Mesendoderm (in vitro differentiated cells): ENCODE data around the gene DOCK2.
A peak's percentile ranks its signal among the peaks of the same experiment; 100 is the strongest.

Source experiments
- DNase-seq: peaks from one replicate; pipeline ENCODE4 v3.0.0; 2013
- H2AK5ac ChIP-seq: 2 replicates; pipeline ENCODE4 v1.6.1; 2013; ENCODE audit warnings: low read length, inconsistent platforms
- H2BK120ac ChIP-seq: 2 replicates; pipeline ENCODE4 v1.6.1; 2013; ENCODE audit warnings: low read depth, mild to moderate bottlenecking, low read length, moderate library complexity, mixed read lengths
- H2BK15ac ChIP-seq: replicated peaks from 2 replicates; pipeline ENCODE4 v1.6.1; 2013; ENCODE audit warnings: low read depth, mild to moderate bottlenecking, moderate library complexity
- H2BK5ac ChIP-seq: 2 replicates; pipeline ENCODE4 v1.6.1; 2013; ENCODE audit warnings: low read length, inconsistent platforms
- H3K18ac ChIP-seq: 2 replicates; pipeline ENCODE4 v1.6.1; 2013; ENCODE audit warnings: mild to moderate bottlenecking, low read length, mixed read lengths
- H3K23ac ChIP-seq: one replicate; pipeline ENCODE4 v1.6.1; 2013; ENCODE audit warnings: low read length
- H3K27ac ChIP-seq: 2 replicates; pipeline ENCODE4 v1.5.1; 2013; ENCODE audit warnings: low read depth, mild to moderate bottlenecking, inconsistent platforms, low read length, moderate library complexity
- H3K27me3 ChIP-seq: 2 replicates; pipeline ENCODE4 v1.6.1; 2013; ENCODE audit warnings: low read length, control low read depth, mild to moderate bottlenecking, inconsistent platforms; ENCODE audit not compliant: insufficient read depth, poor library complexity
- H3K36me3 ChIP-seq: 2 replicates; pipeline ENCODE4 v1.6.1; 2013; ENCODE audit warnings: low read length, inconsistent platforms; ENCODE audit not compliant: control insufficient read depth, insufficient read depth
- H3K4ac ChIP-seq: one replicate; pipeline ENCODE4 v1.6.1; 2013; ENCODE audit warnings: low read depth, mild to moderate bottlenecking, low read length, moderate library complexity
- H3K4me1 ChIP-seq: 2 replicates; pipeline ENCODE4 v1.6.1; 2013; ENCODE audit warnings: low read depth, low read length, inconsistent platforms; ENCODE audit not compliant: control insufficient read depth
- H3K4me2 ChIP-seq: 2 replicates; pipeline ENCODE4 v1.6.1; 2013; ENCODE audit warnings: low read length
- H3K4me3 ChIP-seq: 2 replicates; pipeline ENCODE4 v1.5.1; 2013; ENCODE audit warnings: mild to moderate bottlenecking, low read length
- H3K56ac ChIP-seq: one replicate; pipeline ENCODE4 v1.6.1; 2013; ENCODE audit warnings: low read length
- H3K79me1 ChIP-seq: 2 replicates; pipeline ENCODE4 v1.6.1; 2013; ENCODE audit warnings: low read length, inconsistent platforms
- H3K79me2 ChIP-seq: 2 replicates; pipeline ENCODE4 v1.6.1; 2013; ENCODE audit warnings: mild to moderate bottlenecking, low read length; ENCODE audit not compliant: control insufficient read depth, insufficient read depth
- H3K9ac ChIP-seq: 2 replicates; pipeline ENCODE4 v1.6.1; 2013; ENCODE audit warnings: low read length, inconsistent platforms
- H4K5ac ChIP-seq: one replicate; pipeline ENCODE4 v1.6.1; 2013; ENCODE audit warnings: low read length
- H4K8ac ChIP-seq: one replicate; pipeline ENCODE4 v1.6.1; 2013; ENCODE audit warnings: low read depth, mild to moderate bottlenecking, control low read depth, low read length, moderate library complexity
- WGBS: extraction: QIAGEN DNeasy Blood & Tissue Kit; methylation state at CpG from one replicate; pipeline ENCODE4 v1.1.7; 2013; ENCODE audit warnings: low lambda C conversion rate, missing lambda C conversion rate; ENCODE audit not compliant: insufficient coverage; ENCODE audit errors: extremely low coverage; 5-methylcytosine and 5-hydroxymethylcytosine counted together

Gene DOCK2

DNA sequence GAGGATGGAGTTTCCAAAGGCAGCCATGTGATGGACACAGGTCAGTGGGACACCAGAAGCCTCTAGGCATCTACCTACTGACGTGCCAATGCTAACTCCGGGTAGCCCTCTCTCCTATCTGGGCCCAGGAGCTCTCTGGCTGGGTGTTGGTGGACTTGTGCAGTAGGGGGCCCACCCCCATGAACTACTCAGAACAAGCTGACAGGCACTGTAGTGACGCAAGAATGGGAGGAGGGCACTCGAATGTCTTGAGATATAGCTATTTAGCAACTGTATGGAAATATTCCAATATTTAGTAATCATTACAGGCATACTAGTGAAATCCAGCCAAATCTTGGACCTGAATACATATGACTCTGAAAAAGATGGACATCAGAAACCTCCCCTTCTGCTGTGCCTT, 5.7 kb upstream of the DOCK2 start:
- Histone ChIP-seq H3K56ac (no peak overlapping the region), H3K79me1 (no peaks in the 10 kb centered on the region), H3K27me3 (no peaks in the 10 kb centered on the region), H3K23ac (no peak overlapping the region), H3K79me2 (no peaks in the 10 kb centered on the region), H4K8ac (no peak overlapping the region), H2BK5ac (no peak overlapping the region), H4K5ac (no peak overlapping the region), H2BK120ac (no peak overlapping the region), H3K4me1 (no peaks in the 10 kb centered on the region), H3K4me3 (no peak overlapping the region), H2AK5ac (no peak overlapping the region), H3K27ac (no peak overlapping the region), H3K18ac (no peak overlapping the region), H2BK15ac (no peak overlapping the region), H3K36me3 (no peaks in the 10 kb centered on the region), H3K4ac (no peak overlapping the region), H3K4me2 (no peak overlapping the region), H3K9ac (no peak overlapping the region)
- no CpG with 5 or more reads among the region's 4 CpGs for WGBS
- DNase-seq = no peak

DNA sequence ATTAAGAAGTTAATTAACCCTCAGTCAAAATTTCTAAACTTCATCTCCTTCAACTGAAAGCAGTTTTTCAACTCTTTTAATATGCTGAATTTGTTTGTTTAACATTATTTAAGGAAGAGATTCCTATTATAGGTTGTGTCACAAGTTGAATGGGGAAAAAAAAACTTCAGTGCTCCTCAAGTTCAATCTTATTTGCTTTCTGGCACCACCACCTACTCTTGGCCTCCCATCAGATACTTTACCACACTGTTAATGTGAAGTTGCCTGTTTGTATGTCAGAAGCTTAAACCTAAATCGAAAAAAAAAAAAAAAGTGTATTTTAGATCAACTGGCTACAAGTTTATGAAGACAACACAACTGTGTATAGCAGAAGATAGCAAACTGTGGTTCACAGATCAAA, 4.1 kb upstream of the DOCK2 start:
- no peaks in the 10 kb centered on the region for H3K79me1 ChIP-seq
- H4K8ac ChIP-seq = no peak overlapping the region
- no peak overlapping the region for H3K23ac ChIP-seq
- H4K5ac ChIP-seq = no peak overlapping the region
- no peak overlapping the region for H3K4ac ChIP-seq
- no peak overlapping the region for H3K4me3 ChIP-seq
- no peak overlapping the region for H3K4me2 ChIP-seq
- no peaks in the 10 kb centered on the region for H3K36me3 ChIP-seq
- H2BK120ac ChIP-seq = no peak overlapping the region
- WGBS = no CpG with 5 or more reads among the region's 1 CpG
- no peak overlapping the region for H3K27ac ChIP-seq
- H2AK5ac ChIP-seq = no peak overlapping the region
- no peaks in the 10 kb centered on the region for H3K27me3 ChIP-seq
- no peak overlapping the region for H3K56ac ChIP-seq
- no peak for DNase-seq
- no peak overlapping the region for H2BK5ac ChIP-seq
- no peaks in the 10 kb centered on the region for H3K4me1 ChIP-seq
- H3K79me2 ChIP-seq = no peaks in the 10 kb centered on the region
- no peak overlapping the region for H3K18ac ChIP-seq
- H2BK15ac ChIP-seq = no peak overlapping the region
- no peak overlapping the region for H3K9ac ChIP-seq

DNA sequence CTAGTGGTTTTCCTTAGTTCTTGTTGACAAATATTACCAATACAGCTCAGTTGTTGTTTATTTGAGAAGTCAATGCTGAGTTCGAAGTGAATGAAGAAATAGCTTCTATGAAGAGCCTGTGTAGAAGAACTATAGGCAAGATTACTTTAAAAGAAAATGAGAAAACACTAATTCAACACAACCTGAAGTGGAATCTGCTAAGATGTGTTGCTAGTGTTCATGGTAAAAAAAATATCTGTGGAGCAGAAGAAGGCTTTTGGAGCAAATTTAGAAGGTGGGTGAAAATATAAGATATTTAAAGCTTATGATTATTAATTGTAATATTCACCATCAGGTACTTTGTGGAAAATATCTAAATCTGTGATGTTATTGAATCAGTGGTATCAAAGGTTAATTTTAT, 2.5 kb upstream of the DOCK2 start:
- H2BK5ac ChIP-seq = no peak overlapping the region
- no peak overlapping the region for H2BK120ac ChIP-seq
- no peaks in the 10 kb centered on the region for H3K79me1 ChIP-seq
- H3K9ac ChIP-seq = no peak overlapping the region
- no peak overlapping the region for H4K8ac ChIP-seq
- no peaks in the 10 kb centered on the region for H3K36me3 ChIP-seq
- no peaks in the 10 kb centered on the region for H3K79me2 ChIP-seq
- H3K4me3 ChIP-seq = no peak overlapping the region
- no peak overlapping the region for H3K27ac ChIP-seq
- no peak overlapping the region for H3K18ac ChIP-seq
- no peaks in the 10 kb centered on the region for H3K4me1 ChIP-seq
- no peak overlapping the region for H2BK15ac ChIP-seq
- no peak overlapping the region for H3K4ac ChIP-seq
- H3K23ac ChIP-seq = no peak overlapping the region
- H3K27me3 ChIP-seq = no peaks in the 10 kb centered on the region
- H3K56ac ChIP-seq = no peak overlapping the region
- H4K5ac ChIP-seq = no peak overlapping the region
- no peak for DNase-seq
- H3K4me2 ChIP-seq = no peak overlapping the region
- WGBS = no CpG with 5 or more reads among the region's 1 CpG
- H2AK5ac ChIP-seq = no peak overlapping the region

DNA sequence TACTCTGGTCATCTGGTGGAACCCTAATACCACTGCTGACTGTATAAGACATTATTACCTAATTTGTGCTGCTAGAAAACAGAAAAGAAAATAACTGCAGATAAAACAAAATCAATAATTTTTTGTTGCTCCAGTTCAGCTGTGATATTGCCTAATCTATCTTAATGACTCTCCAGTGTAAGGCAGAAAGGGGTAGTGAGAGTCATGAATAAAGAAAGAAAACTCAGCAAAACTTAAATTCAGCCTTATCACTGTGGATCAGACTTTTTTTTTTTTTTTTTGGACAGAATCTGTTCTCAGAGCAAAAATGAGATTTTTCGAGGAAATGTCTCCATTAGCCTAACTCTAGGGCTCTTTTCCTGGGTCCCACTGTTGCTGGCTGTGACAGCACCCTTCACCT, 1.1 kb upstream of the DOCK2 start:
- no peak overlapping the region for H3K23ac ChIP-seq
- H3K27me3 ChIP-seq = no peaks in the 10 kb centered on the region
- H3K4me2 ChIP-seq = no peak overlapping the region
- no peak overlapping the region for H3K4ac ChIP-seq
- H3K4me3 ChIP-seq = no peak overlapping the region
- no peaks in the 10 kb centered on the region for H3K79me1 ChIP-seq
- no peak overlapping the region for H3K9ac ChIP-seq
- H2AK5ac ChIP-seq = no peak overlapping the region
- no peak overlapping the region for H2BK15ac ChIP-seq
- no peaks in the 10 kb centered on the region for H3K36me3 ChIP-seq
- no peak overlapping the region for H4K8ac ChIP-seq
- H3K79me2 ChIP-seq = no peaks in the 10 kb centered on the region
- DNase-seq = no peak
- no peak overlapping the region for H2BK5ac ChIP-seq
- H3K56ac ChIP-seq = no peak overlapping the region
- H3K18ac ChIP-seq = no peak overlapping the region
- no peak overlapping the region for H2BK120ac ChIP-seq
- H3K27ac ChIP-seq = no peak overlapping the region
- no peak overlapping the region for H4K5ac ChIP-seq
- no CpG with 5 or more reads among the region's 1 CpG for WGBS
- no peaks in the 10 kb centered on the region for H3K4me1 ChIP-seq

DNA sequence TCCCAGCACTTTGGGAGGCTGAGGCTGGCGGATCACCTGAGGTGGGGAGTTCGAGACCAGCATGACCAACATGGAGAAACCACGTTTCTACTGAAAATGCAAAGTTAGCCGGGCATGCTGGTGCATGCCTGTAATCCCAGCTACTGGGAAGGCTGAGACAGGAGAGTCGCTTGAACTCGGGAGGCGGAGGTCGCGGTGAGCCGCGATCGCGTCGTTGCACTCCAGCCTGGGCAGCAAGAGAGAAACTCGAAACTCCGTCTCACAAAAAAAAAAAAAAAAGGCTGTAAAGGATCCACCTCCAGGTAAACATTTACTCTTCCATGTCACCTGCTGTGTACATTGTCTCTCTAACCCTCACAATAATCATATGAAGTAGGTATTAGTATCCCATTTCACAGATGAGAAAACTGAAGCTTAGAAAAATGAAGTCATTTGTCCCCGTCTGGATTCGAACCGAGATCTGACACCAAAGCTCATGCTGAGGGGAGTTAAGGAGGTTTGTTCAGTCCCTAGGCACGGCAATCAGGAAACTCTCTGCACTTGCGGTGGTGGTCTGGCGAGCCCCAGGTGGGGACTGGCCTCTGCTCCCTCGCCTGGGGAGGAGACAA, 494 bp upstream of the DOCK2 start:
- no CpG with 5 or more reads among the region's 23 CpGs for WGBS
- no peak overlapping the region for H4K5ac ChIP-seq
- no peak overlapping the region for H2BK15ac ChIP-seq
- H2AK5ac ChIP-seq = no peak overlapping the region
- no peak overlapping the region for H3K27ac ChIP-seq
- no peaks in the 10 kb centered on the region for H3K79me1 ChIP-seq
- no peak overlapping the region for H4K8ac ChIP-seq
- DNase-seq = peak; percentile 24
- no peak overlapping the region for H3K18ac ChIP-seq
- H3K4me2 ChIP-seq = peak overlapping the region; percentile 71
- peak overlapping the region; percentile 48 for H3K4me3 ChIP-seq
- H2BK5ac ChIP-seq = no peak overlapping the region
- H3K4ac ChIP-seq = no peak overlapping the region
- H3K27me3 ChIP-seq = no peaks in the 10 kb centered on the region
- peak overlapping the region; percentile 57 for H3K9ac ChIP-seq
- no peaks in the 10 kb centered on the region for H3K79me2 ChIP-seq
- H3K36me3 ChIP-seq = no peaks in the 10 kb centered on the region
- no peak overlapping the region for H3K23ac ChIP-seq
- peaks cover under 1% of the 10 kb centered on the region for H3K4me1 ChIP-seq
- peak overlapping the region; percentile 83 for H3K56ac ChIP-seq
- H2BK120ac ChIP-seq = no peak overlapping the region

DNA sequence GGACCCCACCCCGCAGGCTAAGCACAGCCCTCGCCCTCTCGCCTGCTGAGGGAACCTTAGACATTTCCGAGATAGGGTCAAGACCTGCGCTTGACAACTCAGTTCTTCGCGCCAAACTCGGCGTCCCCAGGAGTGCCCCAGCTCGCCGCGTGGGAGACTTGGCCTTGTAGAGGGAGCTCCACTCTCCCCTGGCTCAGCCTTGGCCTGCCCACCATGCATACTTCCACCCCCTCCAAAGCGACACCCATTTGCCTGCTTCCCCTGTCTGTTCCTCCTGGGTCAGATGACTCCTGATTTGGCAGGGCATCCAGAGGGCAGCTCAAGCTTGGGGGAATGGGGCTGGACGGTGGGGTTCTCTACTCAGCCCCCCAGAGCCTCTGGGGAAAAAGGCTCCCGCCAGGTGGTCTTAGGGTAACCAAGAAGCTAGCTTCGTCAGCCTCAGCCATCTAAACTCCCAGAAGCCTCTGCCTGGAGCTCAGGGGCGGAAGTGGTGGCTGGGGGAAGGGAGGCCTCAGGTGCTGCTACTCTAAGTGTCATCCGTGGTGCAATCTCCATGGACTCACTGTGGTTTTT, 560 bp downstream of the DOCK2 start:
- Histone ChIP-seq H2AK5ac (no peak overlapping the region), H3K18ac (no peak overlapping the region), H3K23ac (no peak overlapping the region), H3K4me1 (peaks cover 2% of the 10 kb centered on the region), H3K4ac (no peak overlapping the region), H2BK5ac (no peak overlapping the region), H4K8ac (no peak overlapping the region), H3K79me2 (no peaks in the 10 kb centered on the region), H2BK120ac (no peak overlapping the region), H2BK15ac (no peak overlapping the region), H3K4me2 (peak overlapping the region; percentile 71), H3K9ac (peak overlapping the region; percentile 57), H3K4me3 (no peak overlapping the region), H3K36me3 (no peaks in the 10 kb centered on the region), H3K79me1 (no peaks in the 10 kb centered on the region), H3K27ac (no peak overlapping the region), H3K27me3 (no peaks in the 10 kb centered on the region), H4K5ac (no peak overlapping the region), H3K56ac (peak overlapping the region; percentile 83)
- peak; percentile 21 for DNase-seq
- no CpG with 5 or more reads among the region's 18 CpGs for WGBS
